ENCODE results near the gene KRTAP12-4. TPM values are rescaled to one million over a fixed set of nuclear protein-coding genes. Genes with fewer than 3 reads are reported as not detected.

Gene KRTAP12-4
- total RNA-seq, 1 experiment from 2014 or later, result not detected

GRCh38 chr21:44658541-44658910 lies 4.1 kb upstream of the KRTAP12-4 start:
- Histone ChIP-seq H3K36me3 (ENCODE audit: control insufficient read depth, insufficient read depth, low read length) (no peaks in the 10 kb centered on the region), H3K9me3 (ENCODE audit: control insufficient read depth, insufficient read depth, low read depth, low read length) (no peaks in the 10 kb centered on the region), H3K4me3 (ENCODE audit: low read depth in 2 of 2, low read length in 2 of 2) (no peak overlapping the region), H3K27me3 (ENCODE audit: control insufficient read depth, insufficient read depth, low read length) (no peaks in the 10 kb centered on the region), H3K27ac (ENCODE audit: low read length) (no peak overlapping the region), H3K4me1 (ENCODE audit: control insufficient read depth, insufficient read depth, low read length) (no peaks in the 10 kb centered on the region)
- no TSS peak for BruUV-seq (replicated peaks)
- ATAC-seq (no peak), DNase-seq (ENCODE audit: low read depth, low spot score) (no peak)
- in situ Hi-C loops (cut with HindIII; ENCODE audit: low pct_unique_long_range_greater_than_20kb, low sequenced_read_pairs), result no loop called here
- intact Hi-C loops (cut with micrococcal nuclease; ENCODE audit: unreplicated experiment), result no loop called here
- no peak for TF ChIP-seq TCF7L2 (IDR thresholded peaks at IDR 0.05; ENCODE audit: low read depth, low read length)
- TF ChIP-seq SIN3A (IDR thresholded peaks at IDR 0.05; ENCODE audit: borderline replicate concordance, insufficient read depth, low read depth, low read length), result no peak
- TF ChIP-seq POLR2AphosphoS5 (IDR thresholded peaks at IDR 0.05; ENCODE audit: low read depth, low read length), result no peak
- no peak for TF ChIP-seq REST (IDR thresholded peaks at IDR 0.05; ENCODE audit: insufficient read depth in 1 of 2, low read depth in 2 of 2, low read length in 1 of 2)
- TF ChIP-seq CTCF (IDR thresholded peaks at IDR 0.05), result no peak
- ChIA-PET POLR2A (no interaction called here), CTCF (no interaction called here)

- Histone ChIP-seq H3K36me3 (ENCODE audit: control insufficient read depth, insufficient read depth, low read length) (no peaks in the 10 kb centered on the region), H3K9me3 (ENCODE audit: control insufficient read depth, insufficient read depth, low read depth, low read length) (no peaks in the 10 kb centered on the region), H3K4me1 (ENCODE audit: control insufficient read depth, insufficient read depth, low read length) (no peaks in the 10 kb centered on the region), H3K27me3 (ENCODE audit: control insufficient read depth, insufficient read depth, low read length) (no peaks in the 10 kb centered on the region), H3K27ac (ENCODE audit: low read length) (no peak within 1 kb of the TSS), H3K4me3 (ENCODE audit: low read depth in 2 of 2, low read length in 2 of 2) (no peak within 1 kb of the TSS)
- ChIA-PET CTCF (no interaction called here), POLR2A (no interaction called here)
- ATAC-seq (no peak), DNase-seq (ENCODE audit: low read depth, low spot score) (no peak)
- TF ChIP-seq REST (IDR thresholded peaks at IDR 0.05; ENCODE audit: insufficient read depth in 1 of 2, low read depth in 2 of 2, low read length in 1 of 2) (no peak), CTCF (IDR thresholded peaks at IDR 0.05) (no peak), SIN3A (IDR thresholded peaks at IDR 0.05; ENCODE audit: borderline replicate concordance, insufficient read depth, low read depth, low read length) (no peak), TCF7L2 (IDR thresholded peaks at IDR 0.05; ENCODE audit: low read depth, low read length) (no peak), POLR2AphosphoS5 (IDR thresholded peaks at IDR 0.05; ENCODE audit: low read depth, low read length) (no peak)
- no TSS peak for BruUV-seq (replicated peaks)
- in situ Hi-C loops (cut with HindIII; ENCODE audit: low pct_unique_long_range_greater_than_20kb, low sequenced_read_pairs) (no loop called here), intact Hi-C loops (cut with micrococcal nuclease; ENCODE audit: unreplicated experiment) (no loop called here)
Measured at GRCh38 chr21:44657635-44658540, 3.4 kb upstream of the KRTAP12-4 start, which contains the start of gene KRTAP12-3. KRTAP12-3 (plus strand) TSS chr21:44657932; CDS start chr21:44657980, 48 bp downstream.
